Measurements from ENCODE around the gene NKX1-1. TPM values are rescaled to one million over a fixed set of nuclear protein-coding genes. Genes with fewer than 3 reads are reported as not detected.

Gene NKX1-1
- total and polyA plus RNA-seq, 2 of the 8 experiments (the other 6 are each of a cell fraction or from before 2014, with no cell fraction given) = not detected

DNA sequence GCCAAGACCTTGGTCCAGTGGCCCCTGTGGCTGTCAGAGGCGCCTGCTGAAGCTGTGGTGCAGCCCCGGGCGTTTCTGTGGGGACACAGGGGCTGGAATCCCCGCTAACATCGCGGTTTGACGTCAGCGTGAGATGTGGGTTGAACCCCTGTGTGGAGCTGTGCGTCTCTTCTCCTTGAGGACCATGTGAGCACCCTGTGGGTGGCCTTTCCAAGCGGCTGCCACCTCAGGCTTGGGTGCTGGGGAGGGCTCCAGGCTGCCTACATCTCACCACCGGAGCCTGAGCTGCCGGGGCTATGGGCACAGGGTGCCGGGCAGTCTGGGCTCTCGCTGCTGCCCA, 31.6 kb downstream of the NKX1-1 start:
- no peak overlapping the region for H2BK120ac ChIP-seq (replicated peaks; ENCODE audit: low read depth, low read length)
- ChIA-PET CTCF (ENCODE audit: partially characterized antibody) (interaction anchor here (1.3 to 2.6 kb wide), 3 partner anchors 9 to 254 kb away, joined by 5 to 15 read pairs (median 7); no protein-coding TSS in a partner anchor), POLR2A (ENCODE audit: partially characterized antibody) (no interaction called here)
- H2BK12ac ChIP-seq (ENCODE audit: low read depth, low read length) = no peak overlapping the region
- H3K9me3 ChIP-seq (ENCODE audit: insufficient read depth in 2 of 2, low read depth in 1 of 2, low read length in 1 of 2) = no peaks in the 10 kb centered on the region
- peaks cover 0 to 6% of the 10 kb centered on the region in 2 experiments for H4K20me1 ChIP-seq (replicated peaks in 1 of 2; ENCODE audit: control insufficient read depth in 1 of 2, insufficient read depth in 2 of 2, low read length in 2 of 2)
- no peaks in the 10 kb centered on the region for H3K79me2 ChIP-seq (ENCODE audit: control insufficient read depth in 1 of 2, insufficient read depth in 2 of 2, low read length in 2 of 2)
- 79% methylated on average over 9 of the region's 14 CpGs; no CpG with 5 or more reads in 1 of the 2 experiments for WGBS, 2 experiments (ENCODE audit: extremely low coverage in 1 of 2, insufficient coverage in 1 of 2, insufficient read length in 1 of 2, insufficient replicate concordance in 2 of 2, low coverage in 1 of 2, low lambda C conversion rate in 2 of 2, missing lambda C conversion rate in 1 of 2)
- no peak overlapping the region for H2AK5ac ChIP-seq (ENCODE audit: low read depth, low read length)
- FAIRE-seq = no peak
- no peak overlapping the region for H4K5ac ChIP-seq (ENCODE audit: insufficient read length, low read depth, low read length)
- no peaks in the 10 kb centered on the region for H3K23me2 ChIP-seq (ENCODE audit: low read depth, low read length)
- no peak overlapping the region for H3K4me3 ChIP-seq (ENCODE audit: extremely low read depth in 1 of 4, insufficient read depth in 2 of 4, low read depth in 3 of 4, low read length in 4 of 4)
- no peaks in the 10 kb centered on the region; a peak in 1 of 7 replicates for H3K4me1 ChIP-seq (replicated peaks in 1 of 4; ENCODE audit: control insufficient read depth in 3 of 4, insufficient read depth in 4 of 4, low read length in 3 of 4)
- H3K56ac ChIP-seq (replicated peaks; ENCODE audit: insufficient read length, low read depth, low read length) = no peak overlapping the region
- no peaks in the 10 kb centered on the region for H3K27me3 ChIP-seq (replicated peaks in 1 of 4; ENCODE audit: control insufficient read depth in 3 of 4, extremely low read depth in 1 of 4, insufficient read depth in 3 of 4, low read length in 3 of 4)
- H2BK5ac ChIP-seq (ENCODE audit: low read depth, low read length) = no peak overlapping the region
- H3K23ac ChIP-seq (ENCODE audit: insufficient read length) = no peak overlapping the region
- H3K27ac ChIP-seq (ENCODE audit: low read depth, low read length) = no peak overlapping the region
- no peak for TF ChIP-seq HDAC6 (IDR thresholded peaks at IDR 0.05; ENCODE audit: low read depth, low read length)
- TF ChIP-seq RXRA (IDR thresholded peaks at IDR 0.05; ENCODE audit: insufficient read depth, low read depth, low read length) = no peak
- TF ChIP-seq CHD1 (IDR thresholded peaks at IDR 0.05; ENCODE audit: low read depth, low read length) = no peak
- TF ChIP-seq TEAD4 (IDR thresholded peaks at IDR 0.05; ENCODE audit: low read depth, low read length) = no peak
- TF ChIP-seq KDM5A (IDR thresholded peaks at IDR 0.05; ENCODE audit: low read length) = no peak
- no peak for TF ChIP-seq CBX8 (IDR thresholded peaks at IDR 0.05; ENCODE audit: borderline replicate concordance, low read depth, low read length)
- no peak for TF ChIP-seq SAP30 (IDR thresholded peaks at IDR 0.05; ENCODE audit: insufficient read depth, insufficient replicate concordance, low read length)
- TF ChIP-seq SP4 (IDR thresholded peaks at IDR 0.05; ENCODE audit: low read length) = no peak
- TF ChIP-seq NANOG (IDR thresholded peaks at IDR 0.05; ENCODE audit: insufficient read depth, low read depth, low read length, poor library complexity, severe bottlenecking) = no peak
- TF ChIP-seq BACH1 (IDR thresholded peaks at IDR 0.05; ENCODE audit: low read length) = no peak
- TF ChIP-seq GABPA (IDR thresholded peaks at IDR 0.05; ENCODE audit: borderline replicate concordance, insufficient read depth, low read length) = no peak
- TF ChIP-seq RFX5 (IDR thresholded peaks at IDR 0.05; ENCODE audit: borderline replicate concordance, low read depth, low read length) = no peak
- peak overlapping the region; percentile 68 for H4K8ac ChIP-seq (ENCODE audit: extremely low read depth, insufficient read depth, low read length)
- H2BK20ac ChIP-seq (ENCODE audit: low read length) = no peak overlapping the region
- no peak overlapping the region for H3K4me2 ChIP-seq (ENCODE audit: insufficient read depth in 1 of 2, low read depth in 2 of 2, low read length in 2 of 2)
- no peak overlapping the region for H3K4ac ChIP-seq (replicated peaks; ENCODE audit: insufficient read length, low read depth, low read length)
- no peaks in the 10 kb centered on the region for H3K79me1 ChIP-seq (ENCODE audit: low read depth, low read length)
- H3K9ac ChIP-seq (replicated peaks in 1 of 4; ENCODE audit: extremely low read depth in 1 of 4, low read depth in 3 of 4, low read length in 3 of 4) = no peak overlapping the region
- H3K14ac ChIP-seq (ENCODE audit: insufficient read length) = no peak overlapping the region
- no peak overlapping the region for H2AFZ ChIP-seq (ENCODE audit: low read length)
- H3K36me3 ChIP-seq (ENCODE audit: control insufficient read depth in 2 of 4, insufficient read depth in 4 of 4, low read length in 3 of 4) = peaks cover 0 to 2% (median 0%) of the 10 kb centered on the region in 4 experiments; a peak in 1 of 8 replicates
- H4K91ac ChIP-seq (replicated peaks; ENCODE audit: insufficient read length, low read length) = no peak overlapping the region
- no peak overlapping the region for H3K18ac ChIP-seq (ENCODE audit: extremely low read depth, low read length)
- no peak for DNase-seq (ENCODE audit: low read depth in 1 of 2, low spot score in 2 of 2)
- no peak overlapping the region for H2BK15ac ChIP-seq (ENCODE audit: low read length)

Data from H1 (cell line).